ENCODE data around the gene GPX7. TPM values are rescaled to one million over a fixed set of nuclear protein-coding genes. Genes with fewer than 3 reads are reported as not detected.
A peak's percentile ranks its signal among the peaks of the same experiment; 100 is the strongest.

Gene GPX7
- total and polyA plus RNA-seq, 2 of the 4 experiments (the other 2 are of a cell fraction): 3.4 to 3.8 TPM

- POLR2A ChIA-PET (ENCODE audit: unreplicated experiment): no interaction called here
- H3K9ac ChIP-seq (ENCODE audit: low read depth, low read length): no peak overlapping the region
Observed at GRCh38 chr1:52603630-52604029, 1.5 kb downstream of the GPX7 start.

More at GRCh38 chr1:52603630-52604029, 1.5 kb downstream of the GPX7 start:
- peak overlapping the region; percentile 14 for H2AFZ ChIP-seq (replicated peaks; ENCODE audit: low read length, poor library complexity)
- H3K14ac ChIP-seq (replicated peaks; ENCODE audit: low read depth, low read length): no peak overlapping the region
- no peaks in the 10 kb centered on the region for H3K36me3 ChIP-seq (ENCODE audit: control insufficient read depth, insufficient read depth, low read length)
- H4K20me1 ChIP-seq (ENCODE audit: insufficient read depth, low read length): no peaks in the 10 kb centered on the region
- no peak overlapping the region for H3K18ac ChIP-seq (ENCODE audit: low read depth, low read length)
- in situ Hi-C loops (cut with MboI; ENCODE audit: low sequenced_read_pairs): no loop called here
- H3K4ac ChIP-seq (ENCODE audit: low read depth, low read length): no peak overlapping the region
- no peak overlapping the region for H3K4me2 ChIP-seq (ENCODE audit: low read depth, low read length)
- DNase-seq: no peak
- WGBS, 2 experiments (ENCODE audit: extremely low coverage in 2 of 2, insufficient read length in 1 of 2): 80% methylated on average over 1 of the region's 6 CpGs; no CpG with 5 or more reads in 1 of the 2 experiments
- 0 out of 2 replicates have a peak overlapping the region, but pooled peaks have one; percentile 42 for H3K23ac ChIP-seq (ENCODE audit: low read depth, low read length)
- H2BK15ac ChIP-seq (ENCODE audit: low read depth, low read length): no peak overlapping the region
- H3K56ac ChIP-seq (ENCODE audit: extremely low read depth, insufficient read depth, low read length): no peak overlapping the region
- H3K4me3 ChIP-seq (ENCODE audit: insufficient read depth, low read depth, low read length): no peak overlapping the region
- H2BK5ac ChIP-seq (ENCODE audit: low read depth, low read length, poor library complexity, severe bottlenecking): no peak overlapping the region
- H4K8ac ChIP-seq (ENCODE audit: low read depth in 2 of 2, low read length in 2 of 2): no peak overlapping the region; a peak in 1 of 4 replicates
- dilution Hi-C loops (cut with HindIII; ENCODE audit: low sequenced_read_pairs, unreplicated experiment): no loop called here
- intact Hi-C loops (cut with micrococcal nuclease): no loop called here
- CTCF ChIA-PET: no interaction called here
- no TSS peak for BruUV-seq (replicated peaks)
- no peaks in the 10 kb centered on the region for H3K9me3 ChIP-seq (ENCODE audit: control insufficient read depth, insufficient read depth, low read length)
- ATAC-seq (ENCODE audit: low read depth): no peak
- peaks cover 5% of the 10 kb centered on the region; the same call in 1 of the 2 replicates for H3K4me1 ChIP-seq (ENCODE audit: control insufficient read depth, insufficient read depth, low read length)
- H3K79me1 ChIP-seq (ENCODE audit: low read depth in 1 of 2, low read length in 2 of 2): no peaks in the 10 kb centered on the region
- H4K91ac ChIP-seq (ENCODE audit: insufficient read depth, low read depth, low read length): no peak overlapping the region
- H2BK120ac ChIP-seq (ENCODE audit: low read depth, low read length): no peak overlapping the region
- no peak overlapping the region for H2BK20ac ChIP-seq (ENCODE audit: low read depth, low read length)
- peaks cover 7% of the 10 kb centered on the region for H3K9me1 ChIP-seq (ENCODE audit: insufficient read depth, low read length)
- peaks cover 10% of the 10 kb centered on the region; the same call in 1 of the 2 replicates for H3K27me3 ChIP-seq (ENCODE audit: control insufficient read depth, insufficient read depth, low read length)
- no peak overlapping the region for H2AK5ac ChIP-seq (ENCODE audit: low read depth, low read length)
- no peak overlapping the region for H4K5ac ChIP-seq (ENCODE audit: low read depth, low read length)
- no peak overlapping the region for H2AK9ac ChIP-seq (replicated peaks; ENCODE audit: low read depth, low read length, poor library complexity)
- TF ChIP-seq RCOR1 (IDR thresholded peaks at IDR 0.05; ENCODE audit: insufficient replicate concordance, low read length): no peak
- no peak for TF ChIP-seq POLR2A (IDR thresholded peaks at IDR 0.05; ENCODE audit: low read depth, low read length)
- no peak for TF ChIP-seq CEBPB (IDR thresholded peaks at IDR 0.05; ENCODE audit: low read depth, low read length)
- no peak for TF ChIP-seq CHD1 (IDR thresholded peaks at IDR 0.05; ENCODE audit: low read depth, low read length)
- TF ChIP-seq MAFK (IDR thresholded peaks at IDR 0.05; ENCODE audit: low read depth, low read length): no peak
- TF ChIP-seq, protein P1, sequence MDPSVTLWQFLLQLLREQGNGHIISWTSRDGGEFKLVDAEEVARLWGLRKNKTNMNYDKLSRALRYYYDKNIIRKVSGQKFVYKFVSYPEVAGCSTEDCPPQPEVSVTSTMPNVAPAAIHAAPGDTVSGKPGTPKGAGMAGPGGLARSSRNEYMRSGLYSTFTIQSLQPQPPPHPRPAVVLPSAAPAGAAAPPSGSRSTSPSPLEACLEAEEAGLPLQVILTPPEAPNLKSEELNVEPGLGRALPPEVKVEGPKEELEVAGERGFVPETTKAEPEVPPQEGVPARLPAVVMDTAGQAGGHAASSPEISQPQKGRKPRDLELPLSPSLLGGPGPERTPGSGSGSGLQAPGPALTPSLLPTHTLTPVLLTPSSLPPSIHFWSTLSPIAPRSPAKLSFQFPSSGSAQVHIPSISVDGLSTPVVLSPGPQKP (IDR thresholded peaks at IDR 0.05; ENCODE audit: borderline replicate concordance, low read depth, low read length): no peak
- TF ChIP-seq, protein P2, sequence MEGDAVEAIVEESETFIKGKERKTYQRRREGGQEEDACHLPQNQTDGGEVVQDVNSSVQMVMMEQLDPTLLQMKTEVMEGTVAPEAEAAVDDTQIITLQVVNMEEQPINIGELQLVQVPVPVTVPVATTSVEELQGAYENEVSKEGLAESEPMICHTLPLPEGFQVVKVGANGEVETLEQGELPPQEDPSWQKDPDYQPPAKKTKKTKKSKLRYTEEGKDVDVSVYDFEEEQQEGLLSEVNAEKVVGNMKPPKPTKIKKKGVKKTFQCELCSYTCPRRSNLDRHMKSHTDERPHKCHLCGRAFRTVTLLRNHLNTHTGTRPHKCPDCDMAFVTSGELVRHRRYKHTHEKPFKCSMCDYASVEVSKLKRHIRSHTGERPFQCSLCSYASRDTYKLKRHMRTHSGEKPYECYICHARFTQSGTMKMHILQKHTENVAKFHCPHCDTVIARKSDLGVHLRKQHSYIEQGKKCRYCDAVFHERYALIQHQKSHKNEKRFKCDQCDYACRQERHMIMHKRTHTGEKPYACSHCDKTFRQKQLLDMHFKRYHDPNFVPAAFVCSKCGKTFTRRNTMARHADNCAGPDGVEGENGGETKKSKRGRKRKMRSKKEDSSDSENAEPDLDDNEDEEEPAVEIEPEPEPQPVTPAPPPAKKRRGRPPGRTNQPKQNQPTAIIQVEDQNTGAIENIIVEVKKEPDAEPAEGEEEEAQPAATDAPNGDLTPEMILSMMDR (conservative IDR thresholded peaks at IDR 0.05; ENCODE audit: low read depth, low read length): no peak
- TF ChIP-seq FOS (IDR thresholded peaks at IDR 0.05; ENCODE audit: low read depth, low read length): no peak
- TF ChIP-seq MAZ (IDR thresholded peaks at IDR 0.05; ENCODE audit: borderline replicate concordance, low read depth, low read length): no peak
- no peak for TF ChIP-seq USF2 (IDR thresholded peaks at IDR 0.05; ENCODE audit: low read depth, low read length)
- TF ChIP-seq SMC3 (IDR thresholded peaks at IDR 0.05; ENCODE audit: low read depth, low read length): no peak
- TF ChIP-seq NFE2L2 (IDR thresholded peaks at IDR 0.05; ENCODE audit: low read depth, low read length): no peak
- no peak for TF ChIP-seq MXI1 (IDR thresholded peaks at IDR 0.05; ENCODE audit: borderline replicate concordance, low read depth, low read length)
- no peak for TF ChIP-seq BHLHE40 (IDR thresholded peaks at IDR 0.05; ENCODE audit: low read depth, low read length)
- TF ChIP-seq RAD21 (IDR thresholded peaks at IDR 0.05; ENCODE audit: low read length): no peak
- TF ChIP-seq RFX5 (IDR thresholded peaks at IDR 0.05; ENCODE audit: low read depth, low read length): no peak
- H3K27ac ChIP-seq (ENCODE audit: insufficient read depth, low read length): no peak overlapping the region
